ENCODE results near the gene BICC1.

GRCh38 chr10:58734664-58735063 lies 222.0 kb downstream of the BICC1 start:
- TF ChIP-seq EZH2 (IDR thresholded peaks at IDR 0.05; ENCODE audit: borderline replicate concordance, insufficient read depth, low read depth, low read length, poor library complexity, severe bottlenecking), result no peak
- TF ChIP-seq, protein P1, sequence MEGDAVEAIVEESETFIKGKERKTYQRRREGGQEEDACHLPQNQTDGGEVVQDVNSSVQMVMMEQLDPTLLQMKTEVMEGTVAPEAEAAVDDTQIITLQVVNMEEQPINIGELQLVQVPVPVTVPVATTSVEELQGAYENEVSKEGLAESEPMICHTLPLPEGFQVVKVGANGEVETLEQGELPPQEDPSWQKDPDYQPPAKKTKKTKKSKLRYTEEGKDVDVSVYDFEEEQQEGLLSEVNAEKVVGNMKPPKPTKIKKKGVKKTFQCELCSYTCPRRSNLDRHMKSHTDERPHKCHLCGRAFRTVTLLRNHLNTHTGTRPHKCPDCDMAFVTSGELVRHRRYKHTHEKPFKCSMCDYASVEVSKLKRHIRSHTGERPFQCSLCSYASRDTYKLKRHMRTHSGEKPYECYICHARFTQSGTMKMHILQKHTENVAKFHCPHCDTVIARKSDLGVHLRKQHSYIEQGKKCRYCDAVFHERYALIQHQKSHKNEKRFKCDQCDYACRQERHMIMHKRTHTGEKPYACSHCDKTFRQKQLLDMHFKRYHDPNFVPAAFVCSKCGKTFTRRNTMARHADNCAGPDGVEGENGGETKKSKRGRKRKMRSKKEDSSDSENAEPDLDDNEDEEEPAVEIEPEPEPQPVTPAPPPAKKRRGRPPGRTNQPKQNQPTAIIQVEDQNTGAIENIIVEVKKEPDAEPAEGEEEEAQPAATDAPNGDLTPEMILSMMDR (IDR thresholded peaks at IDR 0.05), result no peak

Measured in B cell (primary cell).